HG03520 (cell line): ENCODE measurements around the gene JSRP1.

Source experiments
- ATAC-seq: cut with Tn5 transposase; IDR thresholded peaks from one replicate; pipeline ENCODE4 v1.9.1; 2021; ENCODE audit warnings: mild to moderate bottlenecking, moderate library complexity; ENCODE audit not compliant: unreplicated experiment

The JSRP1 gene

GRCh38 chr19:2255982-2256685 is at the start of gene JSRP1:
JSRP1 (minus strand) TSS chr19:2256417; CDS start chr19:2255314, 1,103 bp downstream.
- no peak for ATAC-seq

- ATAC-seq, result no peak
These were observed 49.4 kb upstream of the JSRP1 start for GRCh38 chr19:2305452-2306280.

GRCh38 chr19:2303211-2303798 is 47.1 kb upstream of the JSRP1 start:
- no peak for ATAC-seq

GRCh38 chr19:2302319-2303210 is 46.3 kb upstream of the JSRP1 start:
- ATAC-seq, result no peak

GRCh38 chr19:2300533-2300932 is 44.3 kb upstream of the JSRP1 start:
- ATAC-seq, result no peak

- ATAC-seq, result no peak
These were observed 39.9 kb upstream of the JSRP1 start for GRCh38 chr19:2296141-2296540.

GRCh38 chr19:2294687-2295335 is 38.6 kb upstream of the JSRP1 start:
- no peak for ATAC-seq

GRCh38 chr19:2291185-2291751 is 35.1 kb upstream of the JSRP1 start:
- ATAC-seq, result no peak

- ATAC-seq, result no peak
These were observed 34.4 kb upstream of the JSRP1 start for GRCh38 chr19:2290441-2291184.

- no peak for ATAC-seq
These were observed 33.7 kb upstream of the JSRP1 start for GRCh38 chr19:2289714-2290435.

GRCh38 chr19:2288818-2289713 is 32.8 kb upstream of the JSRP1 start:
- no peak for ATAC-seq

GRCh38 chr19:2288338-2288817 is 32.2 kb upstream of the JSRP1 start:
- no peak for ATAC-seq

- no peak for ATAC-seq
These were observed 31.5 kb upstream of the JSRP1 start for GRCh38 chr19:2287585-2288337.

GRCh38 chr19:2286402-2287140 is 30.4 kb upstream of the JSRP1 start:
- no peak for ATAC-seq

- ATAC-seq, result no peak
These were observed 27.8 kb upstream of the JSRP1 start for GRCh38 chr19:2283835-2284507.

GRCh38 chr19:2282862-2283237 is 26.6 kb upstream of the JSRP1 start:
- no peak for ATAC-seq
